HEK293 (cell line): ENCODE measurements around the gene SMCHD1.
A peak's percentile ranks its signal among the peaks of the same experiment; 100 is the strongest.

Source experiments
- CTCF ChIA-PET: fragments of 350-600 bp; formaldehyde crosslinking; extraction: SDS; loops from one replicate; lab custom pipeline; 2021; ENCODE audit warnings: antibody characterized with exemption; lab: Yijun Ruan, JAX
- POLR2A ChIA-PET: fragments of 300-600 bp; formaldehyde crosslinking; extraction: SDS; loops from one replicate; lab custom pipeline; 2020; ENCODE audit warnings: antibody characterized with exemption, inconsistent platforms; lab: Yijun Ruan, JAX
- H3K27ac ChIP-seq: fragments of 200-500 bp; sonication (Bioruptor generic); 2 replicates; pipeline ENCODE4 v1.5.1; 2014; ENCODE audit warnings: low read depth, low read length, control low read depth, inconsistent platforms; ENCODE audit errors: extremely low read depth
- H3K36me3 ChIP-seq, 2 experiments: fragments of 200-500 bp in 1 of 2; sonication (Bioruptor generic) in 1 of 2; 1 replicate in 1 of 2; 2 replicates in 1 of 2; pipeline ENCODE4 v1.5.1; 2014 to 2017; ENCODE audit warnings: inconsistent platforms in 2 of 2, low read length in 2 of 2; ENCODE audit not compliant: control insufficient read depth in 2 of 2, insufficient read depth in 1 of 2
- H3K4me1 ChIP-seq: fragments of 200-500 bp; sonication (Bioruptor generic); 2 replicates; pipeline ENCODE4 v1.5.1; 2014; ENCODE audit warnings: mild to moderate bottlenecking, low read length, inconsistent platforms; ENCODE audit not compliant: control insufficient read depth, insufficient read depth
- H3K4me3 ChIP-seq: 2 replicates; pipeline ENCODE4 v1.5.1; 2011; ENCODE audit warnings: low read depth, mild to moderate bottlenecking, control low read depth, low read length, moderate library complexity
- H3K9me3 ChIP-seq: fragments of 200-500 bp; sonication (Bioruptor generic); 2 replicates; pipeline ENCODE4 v1.5.1; 2014; ENCODE audit warnings: low read depth, low read length, inconsistent platforms; ENCODE audit not compliant: control insufficient read depth, insufficient read depth
- BCL11B ChIP-seq: fragments of 450-650 bp; formaldehyde crosslinking; IDR thresholded peaks from 2 replicates; pipeline ENCODE4 v1.5.1; 2016; ENCODE audit warnings: low read depth, missing biosample characterization, missing genetic modification characterization
- FEZF1 ChIP-seq: fragments of 450-650 bp; formaldehyde crosslinking; IDR thresholded peaks from 2 replicates; pipeline ENCODE4 v1.5.1; 2016; ENCODE audit warnings: missing biosample characterization, missing genetic modification characterization
- GLI2 ChIP-seq: fragments of 450-650 bp; formaldehyde crosslinking; IDR thresholded peaks from 2 replicates; pipeline ENCODE4; 2017; ENCODE audit warnings: missing biosample characterization, missing genetic modification characterization, low read depth, borderline replicate concordance
- KLF7 ChIP-seq: fragments of 450-650 bp; formaldehyde crosslinking; IDR thresholded peaks from 2 replicates; pipeline ENCODE4 v1.5.1; 2016; ENCODE audit warnings: missing biosample characterization, missing genetic modification characterization, borderline replicate concordance
- MYNN ChIP-seq: fragments of 450-650 bp; formaldehyde crosslinking; IDR thresholded peaks from 2 replicates; pipeline ENCODE4 v1.5.1; 2016; ENCODE audit warnings: missing biosample characterization, missing genetic modification characterization, borderline replicate concordance
- OSR2 ChIP-seq: fragments of 450-650 bp; formaldehyde crosslinking; IDR thresholded peaks from 2 replicates; pipeline ENCODE4 v1.5.1; 2016; ENCODE audit warnings: missing biosample characterization, missing genetic modification characterization
- PRDM1 ChIP-seq: fragments of 450-650 bp; formaldehyde crosslinking; IDR thresholded peaks from 2 replicates; pipeline ENCODE4; 2016; ENCODE audit warnings: missing biosample characterization, missing genetic modification characterization
- ZBTB20 ChIP-seq: fragments of 450-650 bp; formaldehyde crosslinking; IDR thresholded peaks from 2 replicates; pipeline ENCODE4 v1.5.1; 2016; ENCODE audit warnings: missing biosample characterization, missing genetic modification characterization
- ZBTB7A ChIP-seq: fragments of 450-650 bp; formaldehyde crosslinking; IDR thresholded peaks from 2 replicates; pipeline ENCODE4 v1.5.1; 2016; ENCODE audit warnings: low read depth, missing biosample characterization, missing genetic modification characterization
- ZBTB8A ChIP-seq: fragments of 450-650 bp; formaldehyde crosslinking; IDR thresholded peaks from 2 replicates; pipeline ENCODE4 v1.5.1; 2016; ENCODE audit warnings: missing biosample characterization, missing genetic modification characterization
- ZNF112 ChIP-seq: fragments of 450-650 bp; formaldehyde crosslinking; IDR thresholded peaks from 2 replicates; pipeline ENCODE4 v1.5.0; 2017; ENCODE audit warnings: missing biosample characterization, missing genetic modification characterization
- ZNF155 ChIP-seq: fragments of 450-650 bp; formaldehyde crosslinking; IDR thresholded peaks from 2 replicates; pipeline ENCODE4 v1.5.1; 2016; ENCODE audit warnings: missing biosample characterization, missing genetic modification characterization
- ZNF248 ChIP-seq: fragments of 450-650 bp; formaldehyde crosslinking; IDR thresholded peaks from 2 replicates; pipeline ENCODE4 v1.5.1; 2017; ENCODE audit warnings: missing biosample characterization, missing genetic modification characterization
- ZNF341 ChIP-seq: fragments of 450-650 bp; formaldehyde crosslinking; IDR thresholded peaks from 2 replicates; pipeline ENCODE4; 2016; ENCODE audit warnings: low read depth, missing biosample characterization, missing genetic modification characterization
- ZNF354C ChIP-seq: fragments of 450-650 bp; formaldehyde crosslinking; IDR thresholded peaks from 2 replicates; pipeline ENCODE4 v1.5.1; 2016; ENCODE audit warnings: missing biosample characterization, missing genetic modification characterization, low read depth, borderline replicate concordance
- ZNF561 ChIP-seq: fragments of 450-650 bp; IDR thresholded peaks from 2 replicates; pipeline ENCODE4 v1.5.1; 2018; ENCODE audit warnings: missing biosample characterization, missing genetic modification characterization, borderline replicate concordance
- ZNF624 ChIP-seq: fragments of 450-650 bp; formaldehyde crosslinking; IDR thresholded peaks from 2 replicates; pipeline ENCODE4 v1.5.1; 2017; ENCODE audit warnings: missing biosample characterization, missing genetic modification characterization
- ZNF629 ChIP-seq: fragments of 450-650 bp; formaldehyde crosslinking; IDR thresholded peaks from 2 replicates; pipeline ENCODE4 v1.5.1; 2017; ENCODE audit warnings: missing biosample characterization, missing genetic modification characterization
- ZNF707 ChIP-seq: fragments of 450-650 bp; formaldehyde crosslinking; IDR thresholded peaks from 2 replicates; pipeline ENCODE4 v1.5.1; 2016; ENCODE audit warnings: missing biosample characterization, missing genetic modification characterization
- ZNF791 ChIP-seq: fragments of 450-650 bp; formaldehyde crosslinking; IDR thresholded peaks from 2 replicates; pipeline ENCODE4 v1.5.1; 2016; ENCODE audit warnings: missing biosample characterization, missing genetic modification characterization
- ZNF792 ChIP-seq: fragments of 450-650 bp; formaldehyde crosslinking; IDR thresholded peaks from 2 replicates; pipeline ENCODE4 v1.5.1; 2016; ENCODE audit warnings: missing biosample characterization, missing genetic modification characterization
- ZNF830 ChIP-seq: fragments of 450-650 bp; IDR thresholded peaks from 2 replicates; pipeline ENCODE4 v1.5.0; 2018; ENCODE audit warnings: missing biosample characterization, missing genetic modification characterization, low read depth, mild to moderate bottlenecking, moderate library complexity
- TF ChIP-seq, protein P1 (sequence below): fragments of 450-650 bp; formaldehyde crosslinking; IDR thresholded peaks from 2 replicates; pipeline ENCODE4 v1.5.1; 2016; ENCODE audit warnings: missing biosample characterization, missing genetic modification characterization
- TF ChIP-seq, protein P2 (sequence below): fragments of 450-650 bp; formaldehyde crosslinking; IDR thresholded peaks from 2 replicates; pipeline ENCODE4 v1.5.1; 2016; ENCODE audit warnings: missing biosample characterization, missing genetic modification characterization
- TF ChIP-seq, protein P3 (sequence below): fragments of 450-650 bp; formaldehyde crosslinking; IDR thresholded peaks from 2 replicates; pipeline ENCODE4 v1.5.1; 2016; ENCODE audit warnings: missing biosample characterization, missing genetic modification characterization
- TF ChIP-seq, protein P4 (sequence below): fragments of 450-650 bp; formaldehyde crosslinking; IDR thresholded peaks from 2 replicates; pipeline ENCODE4 v1.5.1; 2016; ENCODE audit warnings: missing biosample characterization, missing genetic modification characterization

Gene SMCHD1

DNA sequence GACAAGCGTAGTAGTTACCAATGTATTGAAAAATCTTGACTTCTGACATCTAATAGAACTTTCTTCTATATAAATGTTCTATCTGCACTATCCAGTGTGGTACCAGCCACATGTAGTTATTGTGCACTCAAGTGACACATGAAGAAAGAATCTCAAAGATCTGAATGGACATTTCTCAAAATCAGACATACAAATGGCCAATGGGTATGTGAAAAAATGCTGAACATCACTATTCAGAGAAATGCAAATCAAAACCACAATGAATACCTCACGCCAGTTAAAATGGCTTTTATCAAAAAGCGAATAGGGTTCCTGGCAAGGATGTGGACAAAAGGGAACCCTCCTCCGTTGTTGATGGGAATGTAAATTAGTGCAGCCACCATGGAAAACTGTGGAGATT, 37.5 kb upstream of the SMCHD1 start:
- Histone ChIP-seq H3K9me3 (no peaks in the 10 kb centered on the region), H3K4me1 (no peaks in the 10 kb centered on the region), H3K36me3 (peaks cover 16 to 27% of the 10 kb centered on the region in 2 experiments), H3K4me3 (no peak overlapping the region), H3K27ac (no peak overlapping the region)
- POLR2A ChIA-PET, result no interaction called here
- CTCF ChIA-PET, result no interaction called here
- TF ChIP-seq GLI2 (tag by site-specific recombination) (no peak), ZNF341 (tag by site-specific recombination) (no peak), ZBTB7A (tag by site-specific recombination) (no peak), ZBTB8A (tag by site-specific recombination) (no peak), ZNF629 (tag by site-specific recombination) (no peak), ZNF561 (no peak)

DNA sequence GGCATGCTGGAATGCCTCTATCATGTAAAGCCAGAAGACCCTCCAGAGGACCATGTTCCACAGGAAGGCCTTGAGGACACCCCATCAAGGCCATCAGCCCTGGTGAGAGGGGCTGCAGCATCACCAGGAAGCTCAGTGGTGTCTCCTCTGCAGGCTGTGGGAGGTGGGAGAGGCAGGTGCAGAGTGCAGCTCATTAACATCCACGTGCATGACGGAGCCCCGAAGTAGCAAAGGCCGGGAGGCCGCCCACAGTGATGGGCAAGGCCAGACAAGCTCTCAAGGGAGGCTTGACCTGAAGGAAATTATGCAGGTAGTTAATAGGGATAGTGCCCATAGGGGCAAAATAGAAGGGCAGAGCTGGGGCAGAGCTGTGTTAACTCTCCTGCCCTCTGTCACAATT, 30.3 kb upstream of the SMCHD1 start:
- TF ChIP-seq, protein P1, sequence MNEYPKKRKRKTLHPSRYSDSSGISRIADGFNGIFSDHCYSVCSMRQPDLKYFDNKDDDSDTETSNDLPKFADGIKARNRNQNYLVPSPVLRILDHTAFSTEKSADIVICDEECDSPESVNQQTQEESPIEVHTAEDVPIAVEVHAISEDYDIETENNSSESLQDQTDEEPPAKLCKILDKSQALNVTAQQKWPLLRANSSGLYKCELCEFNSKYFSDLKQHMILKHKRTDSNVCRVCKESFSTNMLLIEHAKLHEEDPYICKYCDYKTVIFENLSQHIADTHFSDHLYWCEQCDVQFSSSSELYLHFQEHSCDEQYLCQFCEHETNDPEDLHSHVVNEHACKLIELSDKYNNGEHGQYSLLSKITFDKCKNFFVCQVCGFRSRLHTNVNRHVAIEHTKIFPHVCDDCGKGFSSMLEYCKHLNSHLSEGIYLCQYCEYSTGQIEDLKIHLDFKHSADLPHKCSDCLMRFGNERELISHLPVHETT (tag by site-specific recombination), result no peak
- TF ChIP-seq FEZF1 (no peak), ZNF830 (tag by site-specific recombination) (no peak), ZBTB20 (tag by site-specific recombination) (no peak), ZNF707 (tag by site-specific recombination) (no peak), KLF7 (tag by site-specific recombination) (no peak), ZNF112 (tag by site-specific recombination) (no peak), ZNF791 (tag by site-specific recombination) (no peak), ZNF354C (no peak), BCL11B (tag by site-specific recombination) (no peak), ZNF624 (no peak), MYNN (tag by site-specific recombination) (no peak), ZNF792 (no peak)
- TF ChIP-seq, protein P2, sequence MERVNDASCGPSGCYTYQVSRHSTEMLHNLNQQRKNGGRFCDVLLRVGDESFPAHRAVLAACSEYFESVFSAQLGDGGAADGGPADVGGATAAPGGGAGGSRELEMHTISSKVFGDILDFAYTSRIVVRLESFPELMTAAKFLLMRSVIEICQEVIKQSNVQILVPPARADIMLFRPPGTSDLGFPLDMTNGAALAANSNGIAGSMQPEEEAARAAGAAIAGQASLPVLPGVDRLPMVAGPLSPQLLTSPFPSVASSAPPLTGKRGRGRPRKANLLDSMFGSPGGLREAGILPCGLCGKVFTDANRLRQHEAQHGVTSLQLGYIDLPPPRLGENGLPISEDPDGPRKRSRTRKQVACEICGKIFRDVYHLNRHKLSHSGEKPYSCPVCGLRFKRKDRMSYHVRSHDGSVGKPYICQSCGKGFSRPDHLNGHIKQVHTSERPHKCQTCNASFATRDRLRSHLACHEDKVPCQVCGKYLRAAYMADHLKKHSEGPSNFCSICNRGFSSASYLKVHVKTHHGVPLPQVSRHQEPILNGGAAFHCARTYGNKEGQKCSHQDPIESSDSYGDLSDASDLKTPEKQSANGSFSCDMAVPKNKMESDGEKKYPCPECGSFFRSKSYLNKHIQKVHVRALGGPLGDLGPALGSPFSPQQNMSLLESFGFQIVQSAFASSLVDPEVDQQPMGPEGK, result no peak
- TF ChIP-seq, all 188 proteins: peak for 0
- CTCF ChIA-PET, result no interaction called here
- POLR2A ChIA-PET, result interaction anchor here (2.5 kb wide), 1 partner anchor 31 kb away, joined by 7 read pairs; the partner anchor contains the start of gene SMCHD1
- Histone ChIP-seq H3K4me3 (no peak overlapping the region), H3K9me3 (no peaks in the 10 kb centered on the region), H3K27ac (no peak overlapping the region), H3K36me3 (no peaks in the 10 kb centered on the region; a peak in 1 of 3 replicates), H3K4me1 (no peaks in the 10 kb centered on the region)

DNA sequence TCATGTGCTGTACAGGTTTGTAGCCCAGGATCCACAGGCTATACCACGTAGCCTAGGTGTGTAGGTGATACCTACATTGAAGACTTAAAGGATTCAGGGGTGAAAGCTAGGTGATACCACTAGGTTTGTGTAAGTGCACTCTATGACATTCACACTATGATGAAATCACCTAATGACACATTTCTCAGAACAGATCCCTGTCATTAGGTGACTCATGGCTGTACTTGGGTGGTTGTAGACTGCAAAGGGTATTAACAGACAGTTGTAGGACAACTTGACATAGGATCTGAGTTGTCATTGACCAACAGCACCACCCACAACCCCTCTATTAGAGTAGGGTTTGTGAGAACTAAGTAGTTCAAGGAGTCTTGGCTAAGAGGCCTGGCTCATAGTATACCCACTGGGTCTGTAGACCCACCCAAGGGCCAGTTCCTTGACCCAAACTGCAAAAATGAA, 27.7 kb upstream of the SMCHD1 start:
- ChIA-PET POLR2A (no interaction called here), CTCF (no interaction called here)
- Histone ChIP-seq H3K4me1 (no peaks in the 10 kb centered on the region), H3K9me3 (no peaks in the 10 kb centered on the region), H3K4me3 (no peak overlapping the region), H3K36me3 (no peaks in the 10 kb centered on the region), H3K27ac (no peak overlapping the region)
- TF ChIP-seq ZNF248 (tag by site-specific recombination), result no peak
- no peak for TF ChIP-seq ZNF155 (tag by site-specific recombination)
- TF ChIP-seq OSR2 (tag by site-specific recombination), result no peak
- TF ChIP-seq, protein P3, sequence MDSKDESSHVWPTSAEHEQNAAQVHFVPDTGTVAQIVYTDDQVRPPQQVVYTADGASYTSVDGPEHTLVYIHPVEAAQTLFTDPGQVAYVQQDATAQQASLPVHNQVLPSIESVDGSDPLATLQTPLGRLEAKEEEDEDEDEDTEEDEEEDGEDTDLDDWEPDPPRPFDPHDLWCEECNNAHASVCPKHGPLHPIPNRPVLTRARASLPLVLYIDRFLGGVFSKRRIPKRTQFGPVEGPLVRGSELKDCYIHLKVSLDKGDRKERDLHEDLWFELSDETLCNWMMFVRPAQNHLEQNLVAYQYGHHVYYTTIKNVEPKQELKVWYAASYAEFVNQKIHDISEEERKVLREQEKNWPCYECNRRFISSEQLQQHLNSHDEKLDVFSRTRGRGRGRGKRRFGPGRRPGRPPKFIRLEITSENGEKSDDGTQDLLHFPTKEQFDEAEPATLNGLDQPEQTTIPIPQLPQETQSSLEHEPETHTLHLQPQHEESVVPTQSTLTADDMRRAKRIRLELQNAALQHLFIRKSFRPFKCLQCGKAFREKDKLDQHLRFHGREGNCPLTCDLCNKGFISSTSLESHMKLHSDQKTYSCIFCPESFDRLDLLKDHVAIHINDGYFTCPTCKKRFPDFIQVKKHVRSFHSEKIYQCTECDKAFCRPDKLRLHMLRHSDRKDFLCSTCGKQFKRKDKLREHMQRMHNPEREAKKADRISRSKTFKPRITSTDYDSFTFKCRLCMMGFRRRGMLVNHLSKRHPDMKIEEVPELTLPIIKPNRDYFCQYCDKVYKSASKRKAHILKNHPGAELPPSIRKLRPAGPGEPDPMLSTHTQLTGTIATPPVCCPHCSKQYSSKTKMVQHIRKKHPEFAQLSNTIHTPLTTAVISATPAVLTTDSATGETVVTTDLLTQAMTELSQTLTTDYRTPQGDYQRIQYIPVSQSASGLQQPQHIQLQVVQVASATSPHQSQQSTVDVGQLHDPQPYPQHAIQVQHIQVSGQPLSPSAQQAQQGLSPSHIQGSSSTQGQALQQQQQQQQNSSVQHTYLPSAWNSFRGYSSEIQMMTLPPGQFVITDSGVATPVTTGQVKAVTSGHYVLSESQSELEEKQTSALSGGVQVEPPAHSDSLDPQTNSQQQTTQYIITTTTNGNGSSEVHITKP (tag by site-specific recombination), result peak; percentile 82
- TF ChIP-seq PRDM1 (tag by site-specific recombination), result peak; percentile 69
- TF ChIP-seq, protein P4, sequence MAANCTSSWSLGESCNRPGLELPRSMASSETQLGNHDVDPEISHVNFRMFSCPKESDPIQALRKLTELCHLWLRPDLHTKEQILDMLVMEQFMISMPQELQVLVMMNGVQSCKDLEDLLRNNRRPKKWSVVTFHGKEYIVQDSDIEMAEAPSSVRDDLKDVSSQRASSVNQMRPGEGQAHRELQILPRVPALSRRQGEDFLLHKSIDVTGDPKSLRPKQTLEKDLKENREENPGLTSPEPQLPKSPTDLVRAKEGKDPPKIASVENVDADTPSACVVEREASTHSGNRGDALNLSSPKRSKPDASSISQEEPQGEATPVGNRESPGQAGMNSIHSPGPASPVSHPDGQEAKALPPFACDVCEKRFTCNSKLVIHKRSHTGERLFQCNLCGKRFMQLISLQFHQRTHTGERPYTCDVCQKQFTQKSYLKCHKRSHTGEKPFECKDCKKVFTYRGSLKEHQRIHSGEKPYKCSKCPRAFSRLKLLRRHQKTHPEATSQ, result no peak
